DMS153 treated with DMSO at 0.1 percent for 48 hours (cell line): ENCODE results near the gene JMY.

ENCODE experiments used
- DNase-seq: peaks from one replicate; lab custom pipeline; 2025; ENCODE audit not compliant: unreplicated experiment; lab: John Stamatoyannopoulos, UW

Gene JMY

GRCh38 chr5:79235634-79236361 lies at the start of gene JMY:
Gene JMY, plus strand, starts transcription at chr5:79236131. Its CDS starts 520 bp downstream, at chr5:79236651.
- DNase-seq, result peak; percentile 20

- DNase-seq, result no peak
These were observed 49.5 kb upstream of the JMY start for GRCh38 chr5:79186455-79186854.

GRCh38 chr5:79189439-79190234 lies 46.3 kb upstream of the JMY start:
- DNase-seq, result no peak

GRCh38 chr5:79190235-79190529 lies 45.7 kb upstream of the JMY start:
- DNase-seq, result no peak

DNA sequence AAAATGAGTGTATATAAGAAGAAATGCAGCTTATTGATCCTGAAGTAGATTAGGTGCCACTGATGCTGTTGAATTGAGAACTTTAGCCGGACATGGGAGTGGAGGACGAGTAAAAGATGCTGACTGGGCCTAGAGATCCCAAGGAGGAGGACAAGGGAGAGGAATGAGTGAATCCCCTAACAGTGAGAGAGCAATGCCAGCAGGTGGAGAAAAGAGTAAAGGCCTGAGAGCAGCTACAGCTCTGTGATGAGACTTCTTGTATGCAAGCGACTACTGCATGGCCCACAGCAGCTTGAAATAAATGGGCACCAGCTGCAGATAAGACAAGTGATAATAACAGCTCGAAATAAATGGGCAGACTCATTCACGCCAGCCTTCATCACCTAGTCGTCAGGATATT lies 44.5 kb upstream of the JMY start:
- no peak for DNase-seq

DNA sequence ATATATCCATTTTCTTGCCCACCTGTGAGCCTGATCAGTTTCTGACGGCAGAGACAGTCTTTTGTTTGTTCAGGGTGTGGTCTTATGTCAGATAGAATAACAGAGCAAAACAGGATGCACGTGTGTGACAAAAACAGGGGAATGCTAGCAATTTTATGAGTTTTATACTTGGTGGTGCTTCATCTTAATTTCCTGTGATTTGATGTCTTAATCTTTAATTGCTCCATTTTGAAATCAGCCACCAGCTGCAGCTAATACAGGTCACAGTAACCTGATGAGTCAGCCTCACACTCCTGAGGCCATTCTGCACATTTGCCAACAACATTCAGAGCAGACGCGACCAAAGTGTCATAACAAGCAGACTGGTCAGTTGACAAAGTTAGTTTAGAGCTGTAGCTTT lies 42.3 kb upstream of the JMY start:
- no peak for DNase-seq

DNA sequence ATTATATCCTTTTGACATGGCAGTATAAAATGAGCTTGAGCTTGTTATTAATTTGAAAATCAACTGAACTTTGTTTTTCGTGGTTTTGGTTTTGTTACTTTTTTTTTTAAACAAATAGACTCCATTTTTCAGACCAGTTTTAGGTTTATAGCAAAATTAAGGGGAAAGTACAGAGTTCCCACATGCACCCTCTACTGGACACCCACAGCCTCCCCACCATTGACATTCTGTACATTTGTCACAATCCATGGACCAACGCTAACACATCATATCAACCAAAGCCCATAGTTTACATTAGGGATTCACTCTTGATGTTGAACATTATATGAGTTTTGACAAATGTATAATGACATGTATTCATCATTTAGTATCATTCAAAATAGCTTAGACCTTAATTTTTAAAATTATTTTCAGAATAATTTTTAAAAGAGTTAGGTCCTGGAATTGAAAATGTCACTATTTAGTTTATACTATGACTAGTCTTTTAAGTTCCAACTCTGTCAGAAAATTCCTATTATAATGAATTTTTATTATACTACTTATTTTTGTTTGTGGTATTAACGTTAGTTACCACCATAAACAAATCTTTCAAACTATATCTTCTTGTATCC lies 35.3 kb upstream of the JMY start:
- DNase-seq, result no peak

- DNase-seq, result no peak
These were observed 34.7 kb upstream of the JMY start for GRCh38 chr5:79201206-79201605.

GRCh38 chr5:79202076-79202475 lies 33.9 kb upstream of the JMY start:
- DNase-seq, result no peak

DNA sequence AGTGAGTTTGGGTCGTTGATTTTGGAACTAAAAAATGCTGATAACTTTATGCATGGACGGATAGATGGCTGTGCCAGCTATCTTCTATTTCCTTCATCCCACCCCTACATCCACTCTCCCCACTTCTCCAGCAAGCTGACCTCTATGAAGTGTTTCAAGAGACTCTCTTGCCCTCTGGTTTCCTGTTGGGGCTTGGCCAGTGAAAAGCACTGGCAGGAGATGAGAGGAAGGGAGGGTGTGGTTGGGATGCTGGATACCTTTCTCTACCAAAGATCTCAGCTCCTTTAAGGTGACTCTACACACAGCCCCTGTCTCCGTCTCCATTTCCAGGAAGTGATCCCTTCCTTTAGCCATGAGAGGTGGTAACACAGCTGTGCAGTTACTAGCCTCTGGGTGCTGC lies 30.0 kb upstream of the JMY start:
- no peak for DNase-seq

GRCh38 chr5:79206541-79206940 lies 29.4 kb upstream of the JMY start:
- DNase-seq, result no peak

- DNase-seq, result no peak
These were observed 26.4 kb upstream of the JMY start for GRCh38 chr5:79209505-79209904.

DNA sequence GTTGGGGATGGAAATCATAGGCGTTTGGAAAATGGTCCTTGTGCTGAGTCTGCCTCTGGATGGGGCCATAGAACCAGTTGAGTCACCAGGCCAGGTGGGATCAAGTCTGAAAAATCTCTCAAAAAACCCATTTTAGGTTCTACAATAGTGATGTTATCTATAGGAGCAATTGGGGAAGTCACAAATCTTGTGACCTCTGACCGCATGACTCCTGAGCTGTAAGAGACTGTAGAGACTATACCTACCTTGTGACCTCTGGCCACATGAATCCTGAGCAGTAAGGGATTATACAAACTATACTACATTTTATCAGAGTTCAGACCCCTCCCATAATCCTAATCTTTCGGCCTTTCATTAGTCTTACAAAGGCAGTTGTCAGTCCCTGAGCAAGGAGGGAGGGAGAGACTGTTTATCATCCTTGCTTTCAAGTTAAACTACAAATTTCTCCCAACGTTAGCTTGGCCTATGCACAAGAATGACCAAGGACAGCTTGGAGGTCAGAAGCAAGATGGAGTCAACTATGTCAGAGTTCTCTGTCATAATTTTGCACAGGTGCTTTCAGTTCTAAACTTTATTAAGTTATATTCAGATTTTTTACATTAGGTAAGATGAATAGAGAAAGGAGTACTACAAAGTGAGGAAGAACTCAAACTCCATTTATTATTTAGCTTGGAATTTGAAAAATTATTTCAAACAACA lies 11.5 kb upstream of the JMY start:
- DNase-seq, result no peak

GRCh38 chr5:79225026-79225425 lies 10.9 kb upstream of the JMY start:
- no peak for DNase-seq

DNA sequence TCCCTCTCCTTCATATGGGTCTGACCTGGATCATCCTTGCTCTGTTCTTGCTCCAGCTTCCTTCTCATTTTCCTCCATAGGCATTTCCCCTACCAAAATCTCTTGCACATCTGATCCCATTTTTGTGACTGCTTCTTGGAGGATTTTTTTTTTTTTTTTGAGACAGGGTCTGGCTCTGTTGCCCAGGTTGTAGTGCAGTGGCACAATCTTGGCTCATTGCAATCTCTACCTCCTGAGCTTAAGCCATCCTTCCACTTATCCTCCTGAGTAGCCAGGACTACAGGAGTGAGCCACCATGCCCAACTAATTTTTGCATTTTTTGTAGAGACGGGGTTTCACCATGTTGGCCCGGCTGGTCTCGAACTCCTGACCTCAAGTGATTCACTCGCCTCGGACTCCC lies 10.5 kb upstream of the JMY start:
- DNase-seq, result no peak

GRCh38 chr5:79227484-79228025 lies 8.4 kb upstream of the JMY start:
- DNase-seq, result no peak

DNA sequence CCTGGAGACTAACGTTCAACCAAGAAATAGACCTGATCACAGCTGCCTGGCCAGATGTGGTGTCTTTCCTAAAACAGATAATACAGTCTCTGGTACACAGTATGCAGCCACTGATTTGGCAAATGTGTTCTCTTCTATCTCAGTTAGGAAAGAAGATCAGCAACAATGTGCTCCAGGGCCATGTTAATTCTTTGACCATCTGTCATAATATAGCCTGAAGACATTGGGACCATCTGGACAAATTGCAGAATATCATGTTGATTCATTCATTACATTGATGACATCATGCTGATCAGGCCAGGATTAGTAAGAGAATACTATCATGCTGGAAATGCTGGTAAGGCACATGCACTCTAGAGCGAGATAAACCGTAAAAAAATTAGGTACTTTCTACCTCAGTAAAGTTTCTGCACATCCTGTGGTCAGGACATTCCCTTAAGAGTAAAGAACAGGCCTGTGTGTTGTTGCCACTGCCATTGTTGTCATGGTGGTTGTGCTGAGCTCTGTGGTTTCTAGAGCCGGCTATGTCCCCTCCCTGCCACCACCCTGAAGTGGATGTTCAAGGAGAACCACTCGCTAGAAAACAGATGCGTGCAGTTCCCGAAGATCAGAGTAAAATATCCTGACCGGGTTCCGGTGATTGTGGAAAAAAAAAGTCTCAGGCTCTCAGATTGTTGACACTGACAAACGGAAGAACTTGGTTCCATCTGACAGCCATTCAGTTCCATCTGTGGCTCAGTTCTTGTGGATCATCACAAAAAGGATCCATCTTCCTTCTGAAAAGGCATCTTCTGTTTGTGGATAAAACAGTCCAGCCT lies 6.4 kb upstream of the JMY start:
- DNase-seq, result no peak

- no peak for DNase-seq
These were observed 684 bp upstream of the JMY start for GRCh38 chr5:79235261-79235633.

- no peak for DNase-seq
These were observed 535 bp downstream of the JMY start for GRCh38 chr5:79236362-79236969.
